ENCODE measurements around the gene HERC3. TPM values are rescaled to one million over a fixed set of nuclear protein-coding genes. Genes with fewer than 3 reads are reported as not detected.

The HERC3 gene
- total and polyA plus RNA-seq, 2 donors (not counting 1 experiment from before 2014, with no cell fraction given): 24.0 to 78.1 TPM

DNA sequence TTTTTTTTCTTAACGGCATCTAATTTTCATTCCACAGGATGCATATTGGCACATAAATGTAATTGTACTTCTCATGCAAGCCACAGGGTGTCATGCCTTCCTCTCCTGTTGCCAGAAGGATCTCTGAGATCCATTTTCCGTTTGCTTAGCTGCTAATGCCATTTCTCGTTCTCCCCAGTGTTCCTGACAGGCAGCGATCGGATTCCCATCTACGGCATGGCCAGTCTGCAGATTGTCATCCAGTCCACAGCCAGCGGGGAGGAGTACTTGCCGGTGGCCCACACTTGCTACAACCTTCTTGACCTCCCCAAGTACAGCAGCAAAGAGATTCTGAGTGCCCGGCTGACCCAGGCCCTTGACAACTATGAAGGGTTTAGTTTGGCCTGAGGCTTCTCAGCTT, 114.3 kb downstream of the HERC3 start:
- DNase-seq: no peak
- H3K4me3 Mint-ChIP-seq: no peak overlapping the region
- Histone ChIP-seq H3K4me1 (ENCODE audit: control insufficient read depth in 2 of 2, insufficient read depth in 2 of 2, low read length in 2 of 2) (no peaks in the 10 kb centered on the region), H3K9me3 (ENCODE audit: control extremely low read depth in 1 of 3, control insufficient read depth in 2 of 3, insufficient read depth in 1 of 3, low read length in 2 of 3) (peaks cover 0 to 1% (median 0%) of the 10 kb centered on the region in 3 donors), H3K4me3 (ENCODE audit: control extremely low read depth in 1 of 5, extremely low read depth in 1 of 5, insufficient read depth in 1 of 5, low read depth in 2 of 5, low read length in 4 of 5) (no peak overlapping the region), H3K4me2 (replicated peaks; ENCODE audit: low read depth, low read length, poor library complexity, severe bottlenecking) (no peak overlapping the region), H3K27me3 (replicated peaks in 1 of 4; ENCODE audit: control extremely low read depth in 1 of 4, control insufficient read depth in 3 of 4, insufficient read depth in 4 of 4, low read length in 3 of 4) (no peaks in the 10 kb centered on the region), H3K36me3 (replicated peaks in 1 of 2; ENCODE audit: control extremely low read depth in 1 of 2, control insufficient read depth in 1 of 2, extremely low read depth in 1 of 2, insufficient read depth in 2 of 2, low read length in 1 of 2) (peaks cover 28 to 65% of the 10 kb centered on the region in 2 experiments), H3K79me2 (ENCODE audit: control insufficient read depth, insufficient read depth, low read length) (no peaks in the 10 kb centered on the region), H3K9ac (ENCODE audit: low read length) (no peak overlapping the region), H4K20me1 (ENCODE audit: control insufficient read depth, insufficient read depth, low read length, poor library complexity, severe bottlenecking) (no peaks in the 10 kb centered on the region), H3K27ac (ENCODE audit: low read length in 2 of 2) (no peak overlapping the region), H2AFZ (ENCODE audit: insufficient read depth, low read depth, low read length, poor library complexity, severe bottlenecking) (no peak overlapping the region)
- WGBS (ENCODE audit: insufficient coverage): 96% methylated on average over 8 of the region's 9 CpGs
- intact Hi-C loops (cut with micrococcal nuclease): no loop called here
- POLR2A ChIA-PET: no interaction called here
- CTCF ChIA-PET: no interaction called here
- no peak overlapping the region for H3K27ac Mint-ChIP-seq
- peaks cover 5% of the 10 kb centered on the region for H3K9me3 Mint-ChIP-seq (ENCODE audit: insufficient read depth)
- ATAC-seq (ENCODE audit: low read depth): no peak
- TF ChIP-seq CTCF (IDR thresholded peaks at IDR 0.05) (no peak), EZH2 (IDR thresholded peaks at IDR 0.05; ENCODE audit: borderline replicate concordance, insufficient read depth, low read depth, low read length, poor library complexity, severe bottlenecking) (no peak)
- no peaks in the 10 kb centered on the region for H3K4me1 Mint-ChIP-seq
- no peaks in the 10 kb centered on the region for H3K27me3 Mint-ChIP-seq

GRCh38 chr4:88709989-88710388, 117.7 kb downstream of the HERC3 start:
- H3K4me3 Mint-ChIP-seq: no peak overlapping the region
- POLR2A ChIA-PET: no interaction called here
- H3K4me1 Mint-ChIP-seq: no peaks in the 10 kb centered on the region
- no peak overlapping the region for H3K4me3 ChIP-seq (ENCODE audit: control extremely low read depth in 1 of 5, extremely low read depth in 1 of 5, insufficient read depth in 1 of 5, low read depth in 2 of 5, low read length in 4 of 5)
- no peaks in the 10 kb centered on the region for H3K79me2 ChIP-seq (ENCODE audit: control insufficient read depth, insufficient read depth, low read length)
- H3K27me3 Mint-ChIP-seq: no peaks in the 10 kb centered on the region
- intact Hi-C loops (cut with micrococcal nuclease): no loop called here
- ATAC-seq (ENCODE audit: low read depth) (no peak), DNase-seq (no peak)
- peaks cover 0 to 1% (median 0%) of the 10 kb centered on the region in 3 donors for H3K9me3 ChIP-seq (ENCODE audit: control extremely low read depth in 1 of 3, control insufficient read depth in 2 of 3, insufficient read depth in 1 of 3, low read length in 2 of 3)
- H4K20me1 ChIP-seq (ENCODE audit: control insufficient read depth, insufficient read depth, low read length, poor library complexity, severe bottlenecking): no peaks in the 10 kb centered on the region
- no peak overlapping the region for H3K4me2 ChIP-seq (replicated peaks; ENCODE audit: low read depth, low read length, poor library complexity, severe bottlenecking)
- TF ChIP-seq CTCF (IDR thresholded peaks at IDR 0.05) (no peak), EZH2 (IDR thresholded peaks at IDR 0.05; ENCODE audit: borderline replicate concordance, insufficient read depth, low read depth, low read length, poor library complexity, severe bottlenecking) (no peak)
- H3K27me3 ChIP-seq (replicated peaks in 1 of 4; ENCODE audit: control extremely low read depth in 1 of 4, control insufficient read depth in 3 of 4, insufficient read depth in 4 of 4, low read length in 3 of 4): no peaks in the 10 kb centered on the region
- no peak overlapping the region for H3K27ac Mint-ChIP-seq
- peaks cover 26 to 43% of the 10 kb centered on the region in 2 experiments for H3K36me3 ChIP-seq (replicated peaks in 1 of 2; ENCODE audit: control extremely low read depth in 1 of 2, control insufficient read depth in 1 of 2, extremely low read depth in 1 of 2, insufficient read depth in 2 of 2, low read length in 1 of 2)
- H2AFZ ChIP-seq (ENCODE audit: insufficient read depth, low read depth, low read length, poor library complexity, severe bottlenecking): no peak overlapping the region
- CTCF ChIA-PET: no interaction called here
- no peak overlapping the region for H3K9ac ChIP-seq (ENCODE audit: low read length)
- H3K4me1 ChIP-seq (ENCODE audit: control insufficient read depth in 2 of 2, insufficient read depth in 2 of 2, low read length in 2 of 2): no peaks in the 10 kb centered on the region
- no CpG with 5 or more reads among the region's 1 CpG for WGBS (ENCODE audit: insufficient coverage)
- no peak overlapping the region for H3K27ac ChIP-seq (ENCODE audit: low read length in 2 of 2)
- peaks cover 5% of the 10 kb centered on the region for H3K9me3 Mint-ChIP-seq (ENCODE audit: insufficient read depth)
